SHP77 treated with DMSO at 0.1 percent for 48 hours (cell line): ENCODE measurements around the gene GAL3ST1.
"Not testable (repeated sequence)": the region's sequence is repeated elsewhere in the genome, so short reads cannot be mapped to it uniquely, and the experiment has no call there.

Experiments
- DNase-seq: peaks from one replicate; lab custom pipeline; 2025; lab: John Stamatoyannopoulos, UW

Gene GAL3ST1

DNA sequence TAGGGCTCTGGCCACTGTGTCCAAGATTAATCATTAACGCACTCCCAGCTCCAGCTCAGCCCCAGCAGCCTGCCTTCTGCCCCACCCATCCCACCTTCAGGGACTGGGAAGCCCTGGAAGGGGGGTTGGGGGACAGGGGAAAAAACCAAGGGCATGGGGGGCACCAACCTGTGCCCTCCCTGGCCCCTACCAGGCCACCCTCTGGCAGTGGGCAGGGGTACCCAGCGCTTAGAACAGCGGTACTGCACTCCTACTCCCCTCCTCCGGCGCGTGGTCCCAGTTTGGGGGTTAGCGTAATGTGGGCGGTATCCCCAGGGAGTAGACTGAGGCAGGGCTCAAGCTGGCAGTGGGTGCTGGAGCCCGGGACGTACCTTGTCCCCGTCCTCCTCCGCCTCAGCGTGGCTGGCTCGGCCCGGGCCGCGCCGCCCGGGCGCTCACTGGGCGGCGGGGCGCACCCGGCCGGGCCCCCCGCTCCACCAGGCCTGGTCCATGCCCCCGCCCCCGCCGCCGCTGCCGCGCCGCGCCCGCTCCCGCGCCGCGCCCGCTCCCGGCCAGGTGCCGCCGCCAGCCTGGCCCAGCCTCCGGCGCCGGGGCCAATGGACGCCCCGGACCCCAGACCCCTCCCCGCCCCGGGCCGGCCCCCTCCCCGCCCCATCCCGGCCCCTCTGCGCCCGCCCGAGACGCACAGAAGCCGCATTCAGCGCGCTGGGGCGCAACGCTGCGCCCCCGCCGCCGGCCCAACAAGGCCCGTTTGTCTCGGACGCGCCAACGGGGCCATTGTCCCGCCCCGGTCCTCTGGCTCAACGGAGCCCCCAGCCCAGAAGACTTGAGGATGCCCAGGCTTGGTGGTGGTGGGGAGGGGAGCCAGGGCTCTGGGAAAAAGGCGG is at the start of gene GAL3ST1:
Gene GAL3ST1, minus strand, starts transcription at position 571 of the 887 bp plus-strand sequence. CDS start 17,273 bp downstream, outside the sequence.
- no peak for DNase-seq

DNA sequence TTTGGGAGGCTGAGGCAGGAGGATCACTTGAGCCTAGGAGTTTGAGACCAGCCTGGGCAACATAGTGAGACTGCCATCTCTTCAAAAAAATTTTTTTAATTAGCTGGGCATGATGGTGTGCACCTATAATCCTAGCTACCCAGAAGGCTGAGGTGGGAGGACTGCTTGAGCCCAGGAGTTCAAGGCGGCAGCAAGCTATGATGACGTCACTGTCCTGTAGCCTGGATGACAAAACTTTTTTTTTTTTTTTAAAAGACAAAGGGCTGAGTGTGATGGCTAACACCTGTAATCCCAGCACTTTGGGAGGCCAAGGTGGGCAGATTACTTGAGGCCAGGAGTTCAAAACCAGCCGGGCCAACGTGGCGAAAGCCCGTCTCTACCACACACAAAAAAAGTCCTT is 45.4 kb upstream of the GAL3ST1 start:
- DNase-seq = not testable (repeated sequence)

GRCh38 chr22:30617819-30618218 is 43.4 kb upstream of the GAL3ST1 start:
- no peak for DNase-seq

DNA sequence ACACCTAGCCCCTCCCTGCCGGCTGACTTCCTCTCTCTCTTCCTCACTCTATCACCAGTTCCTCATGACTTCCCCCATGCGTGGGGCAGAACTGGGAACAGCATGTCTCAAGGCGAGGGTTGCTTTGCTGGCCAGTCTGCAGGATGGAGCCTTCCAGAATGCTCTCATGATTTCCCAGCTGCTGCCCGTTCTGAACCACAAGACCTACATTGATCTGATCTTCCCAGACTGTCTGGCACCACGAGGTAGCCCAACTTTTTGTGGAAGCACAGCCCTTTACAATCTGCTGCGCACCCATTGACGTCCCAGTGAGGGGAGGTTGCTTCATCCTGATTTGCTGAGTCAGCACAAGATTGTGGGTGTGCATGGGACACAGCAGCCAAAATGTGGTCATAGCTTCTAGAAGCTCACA is 41.1 kb upstream of the GAL3ST1 start:
- no peak for DNase-seq

GRCh38 chr22:30614879-30615278 is 40.4 kb upstream of the GAL3ST1 start:
- DNase-seq = no peak

DNA sequence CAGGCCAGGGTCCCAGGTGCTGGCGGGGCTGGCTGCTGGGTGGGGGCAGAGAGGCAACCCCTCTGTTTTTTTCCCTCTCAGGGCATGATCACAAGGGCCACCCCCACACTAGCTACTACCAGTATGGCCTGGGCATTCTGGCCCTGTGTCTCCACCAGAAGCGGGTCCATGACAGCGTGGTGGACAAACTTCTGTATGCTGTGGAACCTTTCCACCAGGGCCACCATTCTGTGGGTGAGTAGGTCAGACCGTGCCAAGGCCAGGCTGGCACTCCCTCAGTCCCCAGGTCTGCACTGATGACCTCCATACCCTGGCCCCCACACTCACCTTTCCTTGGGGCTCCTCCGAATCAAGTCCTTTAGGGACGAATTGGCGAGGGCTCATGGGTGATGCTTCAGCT is 39.8 kb upstream of the GAL3ST1 start:
- no peak for DNase-seq

GRCh38 chr22:30612789-30613188 is 38.3 kb upstream of the GAL3ST1 start:
- no peak for DNase-seq

DNA sequence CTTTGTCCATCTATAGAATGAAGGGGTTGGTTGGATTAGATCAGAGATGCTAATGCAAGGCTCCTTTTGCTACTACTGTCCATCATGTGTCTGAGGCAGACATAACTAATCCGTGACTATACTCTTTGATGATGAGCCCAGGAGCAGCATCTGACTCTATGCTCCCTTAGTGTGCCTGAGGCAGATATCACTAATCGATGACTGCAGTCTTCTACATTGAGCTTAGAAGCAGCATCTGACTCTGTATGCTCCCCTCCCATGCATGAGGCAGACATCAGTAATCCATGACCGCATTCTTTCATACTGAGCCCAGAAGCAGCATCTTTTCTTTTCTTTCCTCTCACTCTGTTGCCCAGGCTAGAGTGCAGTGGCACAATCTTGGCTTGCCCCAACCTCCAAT is 36.7 kb upstream of the GAL3ST1 start:
- DNase-seq = no peak

- no peak for DNase-seq
Observed at GRCh38 chr22:30610299-30610698, 35.8 kb upstream of the GAL3ST1 start.

DNA sequence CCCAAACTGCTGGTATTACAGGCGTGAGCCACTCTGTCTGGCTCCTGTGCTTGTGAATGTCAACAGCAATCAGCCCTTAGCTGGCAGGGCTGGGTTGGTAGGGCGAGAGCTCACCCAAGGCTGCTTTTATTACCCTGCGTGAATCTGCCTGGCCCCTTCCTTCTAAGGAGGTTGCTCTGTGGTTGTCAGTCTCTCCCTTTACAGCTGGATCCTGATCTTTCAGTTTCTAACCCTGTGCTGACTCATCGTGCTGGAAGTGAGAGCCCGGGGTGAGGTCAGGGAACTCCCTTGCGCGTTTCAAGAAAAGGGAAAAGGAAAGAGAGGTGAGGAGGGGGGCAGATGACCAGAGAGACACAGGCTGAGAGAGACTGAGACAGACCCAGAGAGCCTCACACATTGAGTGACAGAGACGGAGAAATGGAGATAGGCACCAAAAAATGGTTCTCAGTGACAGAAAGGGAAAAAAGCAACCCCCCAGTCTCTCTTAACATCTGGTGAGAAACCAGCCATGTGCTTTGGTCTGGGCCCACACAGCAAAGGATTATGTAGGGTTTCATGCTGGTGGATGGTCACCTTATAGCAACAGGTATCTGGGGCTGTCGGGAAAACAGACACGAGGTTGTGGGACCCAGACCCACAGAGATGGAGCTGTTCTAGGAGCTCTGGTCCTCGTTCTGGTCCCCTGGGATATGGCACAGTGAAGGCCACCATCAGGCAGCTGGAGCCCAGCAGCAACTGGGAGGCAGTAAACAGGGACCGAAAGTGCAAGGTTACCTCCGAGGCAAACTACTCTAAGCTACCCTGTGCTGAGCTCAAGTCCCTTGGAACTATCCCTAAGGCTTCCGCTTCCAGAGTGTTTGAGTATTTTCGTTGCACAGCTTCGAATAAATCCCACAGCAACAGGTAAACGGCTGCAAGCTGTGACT is 35.1 kb upstream of the GAL3ST1 start:
- no peak for DNase-seq

GRCh38 chr22:30607939-30608338 is 33.5 kb upstream of the GAL3ST1 start:
- DNase-seq = no peak

GRCh38 chr22:30607300-30607930 is 33.0 kb upstream of the GAL3ST1 start:
- no peak for DNase-seq

- DNase-seq = peak; percentile 27
Observed at GRCh38 chr22:30606455-30607299, 32.2 kb upstream of the GAL3ST1 start, which contains the start of gene TCN2. TSS of gene TCN2 (plus strand) at chr22:30607174. CDS start at chr22:30607332, 158 bp downstream.

DNA sequence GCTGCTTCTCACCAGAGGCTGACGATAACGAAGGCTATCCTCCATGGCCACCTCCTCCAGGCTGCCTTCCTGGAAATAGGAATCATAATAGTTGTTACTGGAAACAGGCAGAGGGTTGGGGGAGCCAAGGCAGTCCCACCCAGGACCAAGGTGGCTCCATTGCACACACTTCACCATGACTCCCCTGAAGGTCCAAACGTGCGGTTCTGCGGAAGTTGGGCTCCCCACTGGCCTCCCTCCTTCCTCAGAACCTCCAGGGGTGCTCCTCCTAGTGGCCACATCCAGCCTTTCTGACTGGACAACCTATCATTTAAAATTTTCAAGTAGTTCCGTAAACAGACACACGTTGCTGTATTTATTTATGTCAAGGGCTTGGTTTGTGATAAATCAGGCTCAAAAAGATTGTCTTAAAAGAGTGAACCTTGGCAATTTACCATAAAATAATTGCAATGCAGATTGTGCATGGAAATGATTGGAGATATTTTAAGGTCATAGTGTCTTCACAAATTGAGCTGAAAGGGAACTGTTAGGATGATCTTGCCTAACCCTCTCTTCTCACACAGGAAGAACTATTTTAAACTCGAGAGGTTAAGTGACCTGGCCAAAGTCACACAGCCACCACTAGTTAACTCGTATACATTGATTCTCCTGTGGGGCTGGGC is 31.1 kb upstream of the GAL3ST1 start:
- peak; percentile 52 for DNase-seq

- no peak for DNase-seq
Observed at GRCh38 chr22:30604723-30605122, 30.3 kb upstream of the GAL3ST1 start.

DNA sequence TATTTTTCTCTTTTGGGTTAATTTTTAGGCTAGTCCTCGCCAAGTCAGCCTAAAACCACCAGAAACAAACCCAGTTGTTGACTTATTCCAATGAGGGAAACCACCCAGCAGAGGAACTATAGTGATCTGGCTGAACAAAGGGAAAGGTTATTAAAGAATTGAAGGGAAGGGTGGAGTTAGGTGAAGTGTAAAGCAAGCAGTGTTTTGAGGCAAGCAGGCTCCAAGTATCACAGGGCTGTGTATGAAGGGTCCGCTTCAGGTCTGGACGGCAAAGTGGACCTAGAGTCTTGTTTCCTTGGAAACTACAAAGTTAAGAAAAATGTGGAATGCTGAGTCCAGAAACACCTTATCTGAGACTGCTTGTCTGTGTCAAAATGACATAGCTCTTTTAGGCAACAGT is 29.3 kb upstream of the GAL3ST1 start:
- DNase-seq = no peak

DNA sequence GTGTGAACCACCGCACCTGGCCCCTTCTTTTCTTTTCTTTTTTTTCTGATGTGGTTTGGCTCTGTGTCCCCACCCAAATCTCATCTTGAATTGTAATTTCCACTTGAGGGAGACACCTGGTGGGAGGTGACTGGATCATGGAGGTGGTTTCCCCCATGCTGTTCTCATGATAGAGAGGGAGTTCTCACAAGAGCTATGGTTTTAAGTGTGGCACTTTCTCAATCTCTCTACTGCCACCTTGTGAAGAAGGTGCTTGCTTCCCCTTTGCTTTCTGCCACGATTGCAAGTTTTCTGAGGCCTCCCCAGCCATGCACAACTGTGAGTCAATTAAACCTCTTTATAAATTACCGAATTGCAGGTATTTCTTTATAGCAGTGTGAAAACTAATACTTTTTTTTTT is 27.6 kb upstream of the GAL3ST1 start:
- DNase-seq = no peak

- no peak for DNase-seq
Observed at GRCh38 chr22:30601464-30601863, 27.0 kb upstream of the GAL3ST1 start.

DNA sequence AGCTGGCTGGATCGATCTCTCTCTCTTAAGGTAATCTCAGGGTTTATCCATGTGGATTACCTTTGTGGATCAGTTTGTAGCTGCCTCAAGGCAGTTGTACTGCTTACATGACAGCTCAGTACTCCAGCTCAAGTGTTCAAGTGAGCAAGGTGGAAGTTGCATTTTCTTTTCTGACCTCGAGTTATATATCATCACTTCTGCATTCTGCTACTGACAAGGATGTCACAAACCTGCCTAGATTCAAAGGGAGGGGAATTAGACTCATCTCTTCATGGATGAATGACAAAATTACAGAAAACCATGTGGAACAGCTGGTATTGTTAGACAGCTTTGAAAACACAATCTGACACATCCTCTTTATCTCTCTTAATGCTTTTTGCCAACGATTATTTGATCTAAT is 26.5 kb upstream of the GAL3ST1 start:
- no peak for DNase-seq

GRCh38 chr22:30598986-30599385 is 24.5 kb upstream of the GAL3ST1 start:
- no peak for DNase-seq

- no peak for DNase-seq
Observed at GRCh38 chr22:30596886-30597285, 22.4 kb upstream of the GAL3ST1 start.
